ENCODE data around the gene EPHB1.

EPHB1 gene

GRCh38 chr3:134802428-134803050, 7.5 kb downstream of the EPHB1 start:
- Histone ChIP-seq H4K91ac (ENCODE audit: low read depth, low read length, poor library complexity) (no peak overlapping the region), H2BK5ac (ENCODE audit: low read length) (no peak overlapping the region), H2AFZ (ENCODE audit: low read length) (no peak overlapping the region), H2BK12ac (ENCODE audit: low read length) (no peak overlapping the region), H3K23ac (ENCODE audit: low read depth, low read length, poor library complexity) (no peak overlapping the region), H3K4me2 (ENCODE audit: insufficient read depth, low read length, poor library complexity, severe bottlenecking) (no peak overlapping the region), H4K8ac (ENCODE audit: low read depth, low read length) (no peak overlapping the region), H3K27ac (replicated peaks; ENCODE audit: low read length) (no peak overlapping the region), H2BK120ac (ENCODE audit: low read depth, low read length) (no peak overlapping the region), H3K9ac (ENCODE audit: low read depth, low read length, poor library complexity) (no peak overlapping the region), H2BK15ac (ENCODE audit: low read length) (no peak overlapping the region), H3K14ac (ENCODE audit: low read length) (no peak overlapping the region), H3K27me3 (ENCODE audit: control insufficient read depth in 3 of 3, insufficient read depth in 3 of 3, low read depth in 1 of 3, low read length in 3 of 3) (peaks cover 0 to 20% (median 0%) of the 10 kb centered on the region in 3 experiments), H2AK5ac (ENCODE audit: low read depth, low read length) (no peak overlapping the region), H3K36me3 (replicated peaks in 1 of 2; ENCODE audit: control insufficient read depth in 2 of 2, insufficient read depth in 2 of 2, low read length in 2 of 2) (no peaks in the 10 kb centered on the region), H3K4me1 (ENCODE audit: control insufficient read depth in 2 of 2, insufficient read depth in 1 of 2, low read depth in 1 of 2, low read length in 2 of 2) (peaks cover 0 to 7% of the 10 kb centered on the region in 2 donors), H3K9me3 (replicated peaks in 1 of 2; ENCODE audit: control insufficient read depth in 2 of 2, insufficient read depth in 1 of 2, low read depth in 1 of 2, low read length in 2 of 2) (no peaks in the 10 kb centered on the region), H3K18ac (ENCODE audit: low read length) (no peak overlapping the region), H3K4me3 (ENCODE audit: low read length in 2 of 2) (no peak overlapping the region), H3K4ac (ENCODE audit: low read length) (no peak overlapping the region), H3K79me1 (ENCODE audit: low read depth, low read length) (no peaks in the 10 kb centered on the region)
- no peak for DNase-seq (ENCODE audit: low spot score)
- WGBS, 2 donors (ENCODE audit: extremely low coverage in 2 of 2, insufficient read length in 2 of 2, insufficient replicate concordance in 1 of 2), result no CpG with 5 or more reads among the region's 2 CpGs

GRCh38 chr3:134803051-134803505, 8.0 kb downstream of the EPHB1 start:
- no peaks in the 10 kb centered on the region for H3K79me1 ChIP-seq (ENCODE audit: low read depth, low read length)
- H3K4me2 ChIP-seq (ENCODE audit: insufficient read depth, low read length, poor library complexity, severe bottlenecking), result no peak overlapping the region
- H3K23ac ChIP-seq (ENCODE audit: low read depth, low read length, poor library complexity), result no peak overlapping the region
- no peaks in the 10 kb centered on the region for H3K9me3 ChIP-seq (replicated peaks in 1 of 2; ENCODE audit: control insufficient read depth in 2 of 2, insufficient read depth in 1 of 2, low read depth in 1 of 2, low read length in 2 of 2)
- no peak overlapping the region for H2BK120ac ChIP-seq (ENCODE audit: low read depth, low read length)
- no peak overlapping the region for H4K8ac ChIP-seq (ENCODE audit: low read depth, low read length)
- no peak overlapping the region for H2AFZ ChIP-seq (ENCODE audit: low read length)
- WGBS, 2 donors (ENCODE audit: extremely low coverage in 2 of 2, insufficient read length in 2 of 2, insufficient replicate concordance in 1 of 2), result no CpG with 5 or more reads among the region's 3 CpGs
- H2BK12ac ChIP-seq (ENCODE audit: low read length), result no peak overlapping the region
- no peak overlapping the region for H3K18ac ChIP-seq (ENCODE audit: low read length)
- H3K27me3 ChIP-seq (ENCODE audit: control insufficient read depth in 3 of 3, insufficient read depth in 3 of 3, low read depth in 1 of 3, low read length in 3 of 3), result peaks cover 0 to 14% (median 0%) of the 10 kb centered on the region in 3 experiments
- no peak overlapping the region for H3K14ac ChIP-seq (ENCODE audit: low read length)
- H3K4me1 ChIP-seq (ENCODE audit: control insufficient read depth in 2 of 2, insufficient read depth in 1 of 2, low read depth in 1 of 2, low read length in 2 of 2), result peaks cover 0 to 7% of the 10 kb centered on the region in 2 donors
- H4K91ac ChIP-seq (ENCODE audit: low read depth, low read length, poor library complexity), result no peak overlapping the region
- no peak overlapping the region for H3K4me3 ChIP-seq (ENCODE audit: low read length in 2 of 2)
- H3K9ac ChIP-seq (ENCODE audit: low read depth, low read length, poor library complexity), result no peak overlapping the region
- no peaks in the 10 kb centered on the region for H3K36me3 ChIP-seq (replicated peaks in 1 of 2; ENCODE audit: control insufficient read depth in 2 of 2, insufficient read depth in 2 of 2, low read length in 2 of 2)
- H2BK15ac ChIP-seq (ENCODE audit: low read length), result no peak overlapping the region
- H2AK5ac ChIP-seq (ENCODE audit: low read depth, low read length), result no peak overlapping the region
- H2BK5ac ChIP-seq (ENCODE audit: low read length), result no peak overlapping the region
- H3K4ac ChIP-seq (ENCODE audit: low read length), result no peak overlapping the region
- no peak overlapping the region for H3K27ac ChIP-seq (replicated peaks; ENCODE audit: low read length)
- DNase-seq (ENCODE audit: low spot score), result no peak

- Histone ChIP-seq H2BK120ac (ENCODE audit: low read depth, low read length) (no peak overlapping the region), H3K14ac (ENCODE audit: low read length) (no peak overlapping the region), H3K4me3 (ENCODE audit: low read length in 2 of 2) (no peak overlapping the region), H2BK5ac (ENCODE audit: low read length) (no peak overlapping the region), H2AK5ac (ENCODE audit: low read depth, low read length) (no peak overlapping the region), H3K4me2 (ENCODE audit: insufficient read depth, low read length, poor library complexity, severe bottlenecking) (no peak overlapping the region), H3K9me3 (replicated peaks in 1 of 2; ENCODE audit: control insufficient read depth in 2 of 2, insufficient read depth in 1 of 2, low read depth in 1 of 2, low read length in 2 of 2) (no peaks in the 10 kb centered on the region), H3K4ac (ENCODE audit: low read length) (no peak overlapping the region), H2AFZ (ENCODE audit: low read length) (no peak overlapping the region), H3K27me3 (ENCODE audit: control insufficient read depth in 3 of 3, insufficient read depth in 3 of 3, low read depth in 1 of 3, low read length in 3 of 3) (peaks cover 0 to 8% (median 0%) of the 10 kb centered on the region in 3 experiments), H3K9ac (ENCODE audit: low read depth, low read length, poor library complexity) (no peak overlapping the region), H4K91ac (ENCODE audit: low read depth, low read length, poor library complexity) (no peak overlapping the region), H3K36me3 (replicated peaks in 1 of 2; ENCODE audit: control insufficient read depth in 2 of 2, insufficient read depth in 2 of 2, low read length in 2 of 2) (no peaks in the 10 kb centered on the region), H2BK12ac (ENCODE audit: low read length) (no peak overlapping the region), H2BK15ac (ENCODE audit: low read length) (no peak overlapping the region), H4K8ac (ENCODE audit: low read depth, low read length) (no peak overlapping the region), H3K27ac (replicated peaks; ENCODE audit: low read length) (no peak overlapping the region), H3K23ac (ENCODE audit: low read depth, low read length, poor library complexity) (no peak overlapping the region), H3K79me1 (ENCODE audit: low read depth, low read length) (no peaks in the 10 kb centered on the region), H3K4me1 (ENCODE audit: control insufficient read depth in 2 of 2, insufficient read depth in 1 of 2, low read depth in 1 of 2, low read length in 2 of 2) (peaks cover 0 to 7% of the 10 kb centered on the region in 2 donors), H3K18ac (ENCODE audit: low read length) (no peak overlapping the region)
- DNase-seq (ENCODE audit: low spot score), result no peak
- no CpG with 5 or more reads among the region's 4 CpGs for WGBS, 2 donors (ENCODE audit: extremely low coverage in 2 of 2, insufficient read length in 2 of 2, insufficient replicate concordance in 1 of 2)
These were observed 8.6 kb downstream of the EPHB1 start for GRCh38 chr3:134803652-134804051.

- H3K4me3 ChIP-seq (ENCODE audit: low read length in 2 of 2), result no peak overlapping the region
- DNase-seq (ENCODE audit: low spot score), result no peak
These were observed 9.7 kb downstream of the EPHB1 start for GRCh38 chr3:134804508-134805480.

More at GRCh38 chr3:134804508-134805480, 9.7 kb downstream of the EPHB1 start:
- no peak overlapping the region for H3K4ac ChIP-seq (ENCODE audit: low read length)
- no peaks in the 10 kb centered on the region for H3K79me1 ChIP-seq (ENCODE audit: low read depth, low read length)
- H3K14ac ChIP-seq (ENCODE audit: low read length), result no peak overlapping the region
- no peak overlapping the region for H2AK5ac ChIP-seq (ENCODE audit: low read depth, low read length)
- peaks cover 0 to 11% of the 10 kb centered on the region in 2 donors for H3K4me1 ChIP-seq (ENCODE audit: control insufficient read depth in 2 of 2, insufficient read depth in 1 of 2, low read depth in 1 of 2, low read length in 2 of 2)
- no peak overlapping the region for H3K4me2 ChIP-seq (ENCODE audit: insufficient read depth, low read length, poor library complexity, severe bottlenecking)
- H2BK120ac ChIP-seq (ENCODE audit: low read depth, low read length), result no peak overlapping the region
- no peak overlapping the region for H3K18ac ChIP-seq (ENCODE audit: low read length)
- H4K8ac ChIP-seq (ENCODE audit: low read depth, low read length), result no peak overlapping the region
- no peak overlapping the region for H2BK5ac ChIP-seq (ENCODE audit: low read length)
- H2BK15ac ChIP-seq (ENCODE audit: low read length), result no peak overlapping the region
- no peaks in the 10 kb centered on the region for H3K36me3 ChIP-seq (replicated peaks in 1 of 2; ENCODE audit: control insufficient read depth in 2 of 2, insufficient read depth in 2 of 2, low read length in 2 of 2)
- no peaks in the 10 kb centered on the region for H3K27me3 ChIP-seq (ENCODE audit: control insufficient read depth in 3 of 3, insufficient read depth in 3 of 3, low read depth in 1 of 3, low read length in 3 of 3)
- no peak overlapping the region for H3K23ac ChIP-seq (ENCODE audit: low read depth, low read length, poor library complexity)
- H4K91ac ChIP-seq (ENCODE audit: low read depth, low read length, poor library complexity), result no peak overlapping the region
- no peak overlapping the region for H2BK12ac ChIP-seq (ENCODE audit: low read length)
- H3K9ac ChIP-seq (ENCODE audit: low read depth, low read length, poor library complexity), result no peak overlapping the region
- no peaks in the 10 kb centered on the region for H3K9me3 ChIP-seq (replicated peaks in 1 of 2; ENCODE audit: control insufficient read depth in 2 of 2, insufficient read depth in 1 of 2, low read depth in 1 of 2, low read length in 2 of 2)
- no peak overlapping the region for H2AFZ ChIP-seq (ENCODE audit: low read length)
- H3K27ac ChIP-seq (replicated peaks; ENCODE audit: low read length), result no peak overlapping the region
- no CpG with 5 or more reads among the region's 14 CpGs for WGBS, 2 donors (ENCODE audit: extremely low coverage in 2 of 2, insufficient read length in 2 of 2, insufficient replicate concordance in 1 of 2)
